Right forelimb (tissue), 1 donor: ENCODE results near the gene PNPLA5.
A peak's percentile ranks its signal among the peaks of the same experiment; 100 is the strongest.
"Not testable (repeated sequence)": the region's sequence is repeated elsewhere in the genome, so short reads cannot be mapped to it uniquely, and the experiment has no call there.

Experiments used
- DNase-seq: peaks from one replicate; pipeline ENCODE4 v3.0.0-alpha.2; 2018

The PNPLA5 gene

GRCh38 chr22:43891360-43892182, at the start of gene PNPLA5:
Gene PNPLA5 (minus strand): TSS chr22:43892013. CDS start chr22:43891880, 133 bp downstream.
- DNase-seq = peak; percentile 32

- no peak for DNase-seq
Measured at GRCh38 chr22:43941449-43941848, 49.6 kb upstream of the PNPLA5 start.

- no peak for DNase-seq
Measured at GRCh38 chr22:43931771-43932170, 40.0 kb upstream of the PNPLA5 start.

GRCh38 chr22:43928908-43929307, 37.1 kb upstream of the PNPLA5 start:
- no peak for DNase-seq

- DNase-seq = no peak
Measured at GRCh38 chr22:43928468-43928867, 36.7 kb upstream of the PNPLA5 start.

- no peak for DNase-seq
Measured at GRCh38 chr22:43926349-43926710, 34.5 kb upstream of the PNPLA5 start.

GRCh38 chr22:43925433-43926348, 33.9 kb upstream of the PNPLA5 start:
- no peak for DNase-seq

GRCh38 chr22:43924877-43925276, 33.1 kb upstream of the PNPLA5 start:
- DNase-seq = no peak

- DNase-seq = peak; percentile 94
Measured at GRCh38 chr22:43923631-43924464, 32.0 kb upstream of the PNPLA5 start, which contains the start of gene PNPLA3. Gene PNPLA3 (plus strand): TSS chr22:43923805. CDS start chr22:43923912, 107 bp downstream.

GRCh38 chr22:43923191-43923590, 31.4 kb upstream of the PNPLA5 start:
- DNase-seq = no peak

GRCh38 chr22:43922123-43922522, 30.3 kb upstream of the PNPLA5 start:
- no peak for DNase-seq

- DNase-seq = peak; percentile 50
Measured at GRCh38 chr22:43921370-43921769, 29.6 kb upstream of the PNPLA5 start.

GRCh38 chr22:43919106-43919973, 27.5 kb upstream of the PNPLA5 start:
- DNase-seq = no peak

GRCh38 chr22:43917521-43917920, 25.7 kb upstream of the PNPLA5 start:
- DNase-seq = no peak

GRCh38 chr22:43911351-43911750, 19.5 kb upstream of the PNPLA5 start:
- no peak for DNase-seq

GRCh38 chr22:43910178-43910695, 18.4 kb upstream of the PNPLA5 start:
- no peak for DNase-seq

- no peak for DNase-seq
Measured at GRCh38 chr22:43909708-43910107, 17.9 kb upstream of the PNPLA5 start.

GRCh38 chr22:43905681-43906080, 13.9 kb upstream of the PNPLA5 start:
- DNase-seq = no peak

- not testable (repeated sequence) for DNase-seq
Measured at GRCh38 chr22:43904412-43904811, 12.6 kb upstream of the PNPLA5 start.

- DNase-seq = not testable (repeated sequence)
Measured at GRCh38 chr22:43903033-43903432, 11.2 kb upstream of the PNPLA5 start.

- DNase-seq = no peak
Measured at GRCh38 chr22:43901976-43902643, 10.3 kb upstream of the PNPLA5 start.
